Thyroid gland (tissue), 4 donors: Measurements from ENCODE around the gene CACNG5. TPM values are rescaled to one million over a fixed set of nuclear protein-coding genes. Genes with fewer than 3 reads are reported as not detected.

Experiments used
- DNase-seq, 2 donors: peaks; one replicate each; pipeline ENCODE4 v3.0.0-alpha.2; 2019
- H3K27ac ChIP-seq, 3 donors: fragments of 200-600 bp; sonication (generic); 1 replicate in 2 of 3; 2 replicates in 1 of 3; pipeline ENCODE4 v1.5.1; 2016 to 2019; ENCODE audit warnings: mild to moderate bottlenecking in 1 of 3, moderate library complexity in 1 of 3
- H3K27me3 ChIP-seq: fragments of 200-600 bp; sonication (generic); one replicate; pipeline ENCODE4 v1.5.1; 2019
- H3K36me3 ChIP-seq, 2 donors: fragments of 200-600 bp; sonication (generic); one replicate each; pipeline ENCODE4 v1.5.1; 2016 to 2019
- H3K4me1 ChIP-seq, 2 donors: fragments of 200-600 bp; sonication (generic); one replicate each; pipeline ENCODE4 v1.5.1; 2017 to 2019
- H3K4me3 ChIP-seq, 3 donors: fragments of 200-600 bp; sonication (generic); replicated peaks in 1 of 3; 1 replicate in 2 of 3; 2 replicates in 1 of 3; pipeline ENCODE4 v1.5.1; 2016; ENCODE audit warnings: mild to moderate bottlenecking in 1 of 3
- H3K9me3 ChIP-seq: fragments of 200-600 bp; sonication (generic); one replicate; pipeline ENCODE4 v1.5.1; 2017
- POLR2A ChIP-seq, 2 donors: fragments of 450-650 bp; IDR thresholded peaks; one replicate each; pipeline ENCODE4 v1.6.1; 2017; ENCODE audit warnings: antibody characterized with exemption in 2 of 2, mild to moderate bottlenecking in 2 of 2, moderate library complexity in 1 of 2
- WGBS, 2 donors: methylation state at CpG; one replicate each; pipeline ENCODE4 v1.1.5; 2017; 5-methylcytosine and 5-hydroxymethylcytosine counted together
- intact Hi-C: fragments of 100-400 bp; cut with DNase I; formaldehyde crosslinking; loops from one replicate; pipeline ENCODE4 v1.15.1; 2023
- total RNA-seq, 4 donors: library from RNA; depleted of rRNA; stranded (reverse); fragments of >200 nt; gene quantifications; one replicate each; pipeline ENCODE4 v1.2.3, GENCODE V29; 2016
- TF ChIP-seq, protein P1 (sequence below), 6 experiments: fragments of 200-600 bp in 3 of 6; fragments of 450-650 bp in 3 of 6; sonication (generic) in 3 of 6; IDR thresholded peaks; one replicate each; pipeline ENCODE4 v1.5.1; 2016 to 2019; ENCODE audit warnings: antibody characterized with exemption in 6 of 6, mild to moderate bottlenecking in 2 of 6, inconsistent platforms in 1 of 6, moderate library complexity in 1 of 6

The CACNG5 gene
- total RNA-seq, 4 donors from 2014 or later, result not detected

DNA sequence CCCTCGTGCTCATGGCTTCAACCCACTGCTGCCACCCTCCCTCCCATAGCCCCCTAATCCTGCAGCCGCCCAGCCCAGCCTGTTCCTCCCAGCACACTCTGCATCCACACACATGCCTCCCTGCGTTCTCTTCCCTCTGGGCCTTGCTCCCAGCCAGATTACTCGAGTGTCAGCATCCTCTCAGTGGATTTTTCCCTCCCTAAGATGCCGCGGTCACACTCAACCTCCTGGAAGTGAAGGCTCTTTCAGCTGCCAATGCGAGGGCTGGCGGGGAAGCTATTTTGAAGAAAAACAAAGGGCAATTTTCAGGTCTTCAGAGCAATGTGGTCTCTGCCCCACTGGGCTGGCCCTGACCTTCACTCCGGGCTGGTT is 23.2 kb upstream of the CACNG5 start:
- no peak for TF ChIP-seq POLR2A (IDR thresholded peaks at IDR 0.05)
- TF ChIP-seq, protein P1, sequence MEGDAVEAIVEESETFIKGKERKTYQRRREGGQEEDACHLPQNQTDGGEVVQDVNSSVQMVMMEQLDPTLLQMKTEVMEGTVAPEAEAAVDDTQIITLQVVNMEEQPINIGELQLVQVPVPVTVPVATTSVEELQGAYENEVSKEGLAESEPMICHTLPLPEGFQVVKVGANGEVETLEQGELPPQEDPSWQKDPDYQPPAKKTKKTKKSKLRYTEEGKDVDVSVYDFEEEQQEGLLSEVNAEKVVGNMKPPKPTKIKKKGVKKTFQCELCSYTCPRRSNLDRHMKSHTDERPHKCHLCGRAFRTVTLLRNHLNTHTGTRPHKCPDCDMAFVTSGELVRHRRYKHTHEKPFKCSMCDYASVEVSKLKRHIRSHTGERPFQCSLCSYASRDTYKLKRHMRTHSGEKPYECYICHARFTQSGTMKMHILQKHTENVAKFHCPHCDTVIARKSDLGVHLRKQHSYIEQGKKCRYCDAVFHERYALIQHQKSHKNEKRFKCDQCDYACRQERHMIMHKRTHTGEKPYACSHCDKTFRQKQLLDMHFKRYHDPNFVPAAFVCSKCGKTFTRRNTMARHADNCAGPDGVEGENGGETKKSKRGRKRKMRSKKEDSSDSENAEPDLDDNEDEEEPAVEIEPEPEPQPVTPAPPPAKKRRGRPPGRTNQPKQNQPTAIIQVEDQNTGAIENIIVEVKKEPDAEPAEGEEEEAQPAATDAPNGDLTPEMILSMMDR (IDR thresholded peaks at IDR 0.05), result no peak
- 66 to 67% methylated on average over 9 of the region's 9 CpGs for WGBS, 2 donors
- Histone ChIP-seq H3K27ac (no peak overlapping the region), H3K36me3 (no peaks in the 10 kb centered on the region), H3K4me3 (no peak overlapping the region), H3K9me3 (no peaks in the 10 kb centered on the region), H3K27me3 (no peaks in the 10 kb centered on the region), H3K4me1 (no peaks in the 10 kb centered on the region)
- intact Hi-C loops, result no loop called here
- no peak for DNase-seq

- 92 to 98% methylated on average over 5 of the region's 5 CpGs for WGBS, 2 donors
- Histone ChIP-seq H3K36me3 (no peaks in the 10 kb centered on the region), H3K27me3 (no peaks in the 10 kb centered on the region), H3K4me3 (no peak overlapping the region), H3K9me3 (no peaks in the 10 kb centered on the region), H3K4me1 (no peaks in the 10 kb centered on the region), H3K27ac (no peak overlapping the region)
- intact Hi-C loops, result no loop called here
- no peak for DNase-seq
- TF ChIP-seq POLR2A (IDR thresholded peaks at IDR 0.05), result no peak
- TF ChIP-seq, protein P1 (IDR thresholded peaks at IDR 0.05), result no peak
These were observed 22.3 kb upstream of the CACNG5 start for GRCh38 chr17:66812571-66812970.

- DNase-seq, result no peak
- H3K4me1 ChIP-seq, result no peaks in the 10 kb centered on the region
- intact Hi-C loops, result no loop called here
- 39 to 78% methylated on average over 2 of the region's 2 CpGs for WGBS, 2 donors
- no peaks in the 10 kb centered on the region for H3K9me3 ChIP-seq
- no peak overlapping the region for H3K27ac ChIP-seq
- H3K27me3 ChIP-seq, result no peaks in the 10 kb centered on the region
- no peaks in the 10 kb centered on the region for H3K36me3 ChIP-seq
- H3K4me3 ChIP-seq, result no peak overlapping the region
- TF ChIP-seq POLR2A (IDR thresholded peaks at IDR 0.05), result no peak
- TF ChIP-seq, protein P1 (IDR thresholded peaks at IDR 0.05), result no peak
These were observed 21.6 kb upstream of the CACNG5 start for GRCh38 chr17:66813296-66813695.

DNA sequence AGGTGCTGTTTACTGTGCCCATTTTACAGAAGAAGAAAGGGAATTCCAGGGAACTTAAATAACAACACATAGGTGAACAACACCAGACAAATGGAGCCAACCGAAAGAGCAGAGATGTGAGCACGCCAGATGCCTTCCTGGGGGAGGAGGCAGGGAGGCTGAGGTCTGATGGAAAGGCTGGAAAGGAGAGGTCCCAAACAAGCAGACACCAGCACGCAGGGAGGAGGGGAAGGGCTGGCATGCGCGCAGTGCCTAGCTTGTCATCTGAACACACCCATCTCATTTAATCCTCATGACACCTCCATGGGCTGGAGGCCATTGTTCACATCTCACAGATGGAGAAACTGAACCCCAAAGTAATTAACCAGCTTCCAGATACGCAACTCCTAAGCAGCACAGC is 20.9 kb upstream of the CACNG5 start:
- Histone ChIP-seq H3K4me3 (no peak overlapping the region), H3K27ac (no peak overlapping the region), H3K4me1 (no peaks in the 10 kb centered on the region), H3K27me3 (no peaks in the 10 kb centered on the region), H3K36me3 (no peaks in the 10 kb centered on the region), H3K9me3 (no peaks in the 10 kb centered on the region)
- no peak for DNase-seq
- intact Hi-C loops, result no loop called here
- no peak for TF ChIP-seq POLR2A (IDR thresholded peaks at IDR 0.05)
- TF ChIP-seq, protein P1 (IDR thresholded peaks at IDR 0.05), result no peak
- 89 to 93% methylated on average over 6 of the region's 6 CpGs for WGBS, 2 donors

DNA sequence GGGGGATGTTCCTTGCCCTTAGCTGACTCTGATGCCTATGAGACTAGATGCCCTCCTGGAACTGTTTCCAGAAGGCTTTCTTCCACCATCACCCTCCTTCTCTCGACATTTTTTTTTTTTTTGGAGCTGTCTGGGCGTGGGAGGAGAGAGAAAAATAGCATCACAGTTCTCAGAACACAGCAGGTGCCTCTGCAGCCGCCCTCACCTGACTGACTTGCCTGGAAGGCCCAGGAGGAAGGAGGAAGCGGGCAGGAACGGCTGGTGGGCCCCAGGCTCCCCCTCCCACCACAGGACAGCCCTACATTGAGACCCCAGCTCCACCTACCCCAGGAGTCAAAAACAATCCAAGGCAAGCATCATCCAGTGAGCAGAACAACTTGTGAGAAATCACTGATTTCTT is 20.3 kb upstream of the CACNG5 start:
- no peak for DNase-seq
- Histone ChIP-seq H3K27me3 (no peaks in the 10 kb centered on the region), H3K27ac (no peak overlapping the region), H3K9me3 (no peaks in the 10 kb centered on the region), H3K36me3 (no peaks in the 10 kb centered on the region), H3K4me3 (no peak overlapping the region), H3K4me1 (no peaks in the 10 kb centered on the region)
- TF ChIP-seq POLR2A (IDR thresholded peaks at IDR 0.05), result no peak
- TF ChIP-seq, protein P1 (IDR thresholded peaks at IDR 0.05), result no peak
- 67 to 72% methylated on average over 5 of the region's 5 CpGs for WGBS, 2 donors
- intact Hi-C loops, result no loop called here
